GM12878 (cell line): ENCODE measurements around the gene JAG1. TPM values are rescaled to one million over a fixed set of nuclear protein-coding genes. Genes with fewer than 3 reads are reported as not detected.
A peak's percentile ranks its signal among the peaks of the same experiment; 100 is the strongest.

Experiments
- ATAC-seq: fragments of 200-7000 bp; cut with Tn5 transposase; 3 replicates; pipeline ENCODE4 v1.9.1; 2020; ENCODE audit warnings: mild to moderate bottlenecking, moderate library complexity
- BruUV-seq: library from RNA; stranded (reverse); fragments of 400-500 nt; replicated peaks from 2 replicates; lab custom pipeline; 2021; lab: Mats Ljungman, UMichigan
- CTCF ChIA-PET: fragments of 300-600 bp; sonication (Branson Sonifier 250); formaldehyde crosslinking; extraction: SDS; loops from one replicate; lab custom pipeline; 2021; ENCODE audit warnings: inconsistent platforms; lab: Yijun Ruan, JAX
- POLR2A ChIA-PET: fragments of 350-600 bp; formaldehyde crosslinking; extraction: SDS; loops from one replicate; lab custom pipeline; 2021; ENCODE audit warnings: inconsistent platforms; lab: Charles Lee
- RAD21 ChIA-PET: fragments of 300-600 bp; sonication (Branson Sonifier 250); formaldehyde crosslinking; loops from one replicate; lab custom pipeline; 2023; ENCODE audit warnings: antibody characterized with exemption; ENCODE audit not compliant: unreplicated experiment; lab: Charles Lee
- SMC1A ChIA-PET: fragments of 300-600 bp; sonication (Branson Sonifier 250); formaldehyde crosslinking; loops from one replicate; lab custom pipeline; 2023; ENCODE audit not compliant: unreplicated experiment, uncharacterized antibody; lab: Charles Lee
- DNase-seq: peaks from one replicate; pipeline ENCODE4 v3.0.0-alpha.2; 2011; ENCODE audit warnings: low read depth, low spot score
- FAIRE-seq: peaks from 3 replicates; lab custom pipeline; 2011; peaks lifted over from hg19 to GRCh38; lab: Jason Lieb, UNC
- H2AFZ ChIP-seq: 2 replicates; pipeline ENCODE4 v1.6.0; 2011; ENCODE audit warnings: low read depth, low read length, control low read depth; ENCODE audit not compliant: control insufficient read depth
- H3K27ac ChIP-seq: 2 replicates; pipeline ENCODE4 v1.5.1; 2011; ENCODE audit warnings: control low read depth; ENCODE audit not compliant: control insufficient read depth, insufficient read depth
- H3K27me3 ChIP-seq, 2 experiments: replicated peaks in 1 of 2; 2 replicates each; pipeline versions ENCODE4 v1.6.0 to v1.6.1; 2011; ENCODE audit warnings: low read length in 1 of 2; ENCODE audit not compliant: control insufficient read depth in 2 of 2, insufficient read depth in 2 of 2
- H3K36me3 ChIP-seq, 2 experiments: 2 replicates each; pipeline ENCODE4 v1.5.1; 2011; ENCODE audit warnings: low read length in 1 of 2; ENCODE audit not compliant: control insufficient read depth in 2 of 2, insufficient read depth in 2 of 2
- H3K4me1 ChIP-seq: 2 replicates; pipeline ENCODE4 v1.6.1; 2011; ENCODE audit warnings: mild to moderate bottlenecking, low read length, moderate library complexity, mixed read lengths; ENCODE audit not compliant: control insufficient read depth, insufficient read depth
- H3K4me2 ChIP-seq: 2 replicates; pipeline ENCODE4 v1.6.0; 2011; ENCODE audit warnings: control low read depth; ENCODE audit not compliant: control insufficient read depth, insufficient read depth
- H3K4me3 ChIP-seq: fragments of 200-600 bp; sonication (generic); 2 replicates; pipeline ENCODE4 v1.5.1; 2016
- H3K79me2 ChIP-seq: 2 replicates; pipeline ENCODE4 v1.6.0; 2011; ENCODE audit warnings: low read length; ENCODE audit not compliant: control insufficient read depth, insufficient read depth
- H3K9ac ChIP-seq: 2 replicates; pipeline ENCODE4 v1.8.0; 2011; ENCODE audit warnings: low read length, control low read depth, mixed read lengths; ENCODE audit not compliant: control insufficient read depth, insufficient read depth
- H3K9me3 ChIP-seq: replicated peaks from 3 replicates; pipeline ENCODE4 v1.5.1; 2011; ENCODE audit warnings: mild to moderate bottlenecking, low read length; ENCODE audit not compliant: control insufficient read depth, insufficient read depth
- H4K20me1 ChIP-seq: 2 replicates; pipeline ENCODE4 v1.6.0; 2011; ENCODE audit not compliant: control insufficient read depth, insufficient read depth
- BCL11A ChIP-seq: IDR thresholded peaks from 2 replicates; pipeline ENCODE4 v1.6.1; 2011; ENCODE audit warnings: low read depth, low read length
- ETV6 ChIP-seq, 2 experiments: fragments of 450-650 bp in 1 of 2; IDR thresholded peaks in 1 of 2; conservative IDR thresholded peaks in 1 of 2; 2 replicates each; pipeline ENCODE4 v1.6.1; 2014; ENCODE audit warnings: antibody characterized with exemption in 1 of 2, borderline replicate concordance in 1 of 2, low read depth in 1 of 2, mild to moderate bottlenecking in 1 of 2, moderate library complexity in 1 of 2
- IKZF2 ChIP-seq, 2 experiments: fragments of 450-650 bp; IDR thresholded peaks; 2 replicates each; pipeline ENCODE4 v1.6.1; 2017; ENCODE audit warnings: mild to moderate bottlenecking in 2 of 2, moderate library complexity in 2 of 2
- MEF2B ChIP-seq: fragments of 450-650 bp; IDR thresholded peaks from 2 replicates; pipeline ENCODE4 v1.6.1; 2018; ENCODE audit warnings: mild to moderate bottlenecking, moderate library complexity; ENCODE audit not compliant: partially characterized antibody, poor library complexity, severe bottlenecking
- MTA2 ChIP-seq: fragments of 450-650 bp; IDR thresholded peaks from 2 replicates; pipeline ENCODE4 v1.6.1; 2016; ENCODE audit warnings: low read depth, mild to moderate bottlenecking, moderate library complexity
- PAX5 ChIP-seq: IDR thresholded peaks from 2 replicates; pipeline ENCODE4 v1.6.1; 2011; ENCODE audit warnings: low read depth, low read length, borderline replicate concordance
- POLR2A ChIP-seq: IDR thresholded peaks from 2 replicates; pipeline ENCODE4 v1.6.1; 2011; ENCODE audit warnings: low read depth, mild to moderate bottlenecking, low read length
- POU2F2 ChIP-seq: IDR thresholded peaks from 3 replicates; pipeline ENCODE4 v1.6.1; 2011; ENCODE audit warnings: low read depth, mild to moderate bottlenecking, low read length, borderline replicate concordance
- RUNX3 ChIP-seq: IDR thresholded peaks from 2 replicates; pipeline ENCODE4 v1.6.1; 2012; ENCODE audit warnings: low read length, inconsistent platforms
- TCF12 ChIP-seq: IDR thresholded peaks from 2 replicates; pipeline ENCODE4 v1.6.1; 2011; ENCODE audit warnings: low read depth, mild to moderate bottlenecking, low read length
- WGBS: methylation state at CpG from one replicate; pipeline ENCODE4 v1.1.6; 2016; ENCODE audit warnings: low lambda C conversion rate; ENCODE audit not compliant: insufficient replicate concordance, insufficient coverage; ENCODE audit errors: missing lambda C conversion rate; 5-methylcytosine and 5-hydroxymethylcytosine counted together
- in situ Hi-C: fragments of 300-500 bp; cut with MboI; formaldehyde crosslinking; loops from 9 replicates; pipeline ENCODE4 v1.14.3; 2018; ENCODE audit warnings: mixed read lengths
- intact Hi-C: fragments of 100-400 bp; cut with micrococcal nuclease; formaldehyde crosslinking; loops from one replicate; pipeline ENCODE4 v1.14.2; 2022; ENCODE audit not compliant: unreplicated experiment
- polyA plus RNA-seq, 11 experiments: library from polyadenylated mRNA; depleted of rRNA in 4 of 11; unstranded in 6 of 11; stranded (reverse) in 5 of 11; fragments of >200 nt; fragmentation: Nextera tagmentation in 4 of 11; fragmentation: Illumina TruSeq in 1 of 11; extraction: Ambion mirVana in 4 of 11; extraction: Trizol in 1 of 11; gene quantifications; 1 replicate in 1 of 11; 2 replicates in 10 of 11; pipeline versions ENCODE4 v1.2.1 to v1.2.3, GENCODE V29; 2011 to 2016; ENCODE audit warnings: inconsistent platforms in 2 of 11, missing spikeins in 2 of 11, low read depth in 1 of 11
- total RNA-seq, 4 experiments: library from RNA; depleted of rRNA in 3 of 4; stranded (reverse); fragments of >200 nt in 3 of 4; fragmentation: Illumina TruSeq in 1 of 4; extraction: Trizol in 1 of 4; gene quantifications; 2 replicates each; pipeline versions ENCODE4 v1.2.1 to v1.2.3, GENCODE V29; 2013 to 2021
- TF ChIP-seq, protein P1 (sequence below): IDR thresholded peaks from 2 replicates; pipeline ENCODE4 v1.6.1; 2012; ENCODE audit warnings: low read depth, low read length, improper control_type of control experiment
- TF ChIP-seq, protein P2 (sequence below): fragments of 450-650 bp; IDR thresholded peaks from 2 replicates; pipeline ENCODE4 v1.6.1; 2016; ENCODE audit warnings: mild to moderate bottlenecking
- TF ChIP-seq, protein P3 (sequence below): IDR thresholded peaks from 2 replicates; pipeline ENCODE4 v1.6.1; 2012; ENCODE audit warnings: low read length, inconsistent platforms

The JAG1 gene
- total and polyA plus RNA-seq, 10 of the 15 experiments (the other 5 are each of a cell fraction or from before 2014, with no cell fraction given), result 0.66 to 6.9 (median 1.8) TPM

DNA sequence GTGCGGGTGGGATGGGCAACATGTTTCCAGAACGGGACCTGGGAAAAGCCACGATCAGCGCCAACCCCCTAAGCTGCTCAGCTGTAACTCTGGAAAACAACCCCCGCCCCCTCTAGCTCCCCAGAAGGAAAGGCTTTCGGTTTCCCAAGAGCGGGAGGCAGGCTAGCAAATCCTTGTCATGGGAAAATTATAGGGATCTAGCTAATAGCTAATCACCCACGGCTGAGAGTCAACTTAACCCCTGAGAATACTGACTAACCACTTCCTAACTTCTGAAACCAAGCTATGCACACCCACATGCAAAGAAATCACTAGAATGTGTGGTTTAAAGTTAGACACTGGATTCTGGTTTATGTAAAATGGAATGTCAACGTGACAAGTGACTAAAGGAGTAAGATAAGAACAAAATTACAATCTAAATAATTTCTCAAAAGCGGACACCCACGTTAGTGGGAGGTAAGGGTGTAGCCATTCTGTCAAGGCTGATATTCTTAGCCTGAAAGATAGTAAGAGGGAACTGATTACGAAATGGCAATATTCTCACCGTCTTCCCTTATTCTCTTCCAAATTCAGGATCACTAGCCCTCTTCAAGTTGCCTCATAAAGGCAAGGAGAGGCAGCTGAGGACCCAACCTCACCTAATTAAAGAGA, 20.1 kb downstream of the JAG1 start:
- intact Hi-C loops (no loop called here), in situ Hi-C loops (no loop called here)
- no peak overlapping the region; the same call in 1 of the 2 replicates for H3K4me3 ChIP-seq
- DNase-seq (peak; percentile 50), FAIRE-seq (no peak), ATAC-seq (peak; percentile 51)
- CTCF ChIA-PET, result no interaction called here
- H3K27ac ChIP-seq, result no peak overlapping the region
- WGBS, result 31% methylated on average over 11 of the region's 13 CpGs
- peaks cover 2 to 6% of the 10 kb centered on the region in 2 experiments; a peak in 3 of 4 replicates for H3K36me3 ChIP-seq
- no peaks in the 10 kb centered on the region for H3K9me3 ChIP-seq
- POLR2A ChIA-PET, result no interaction called here
- no peak overlapping the region for H2AFZ ChIP-seq
- BruUV-seq, result no TSS peak
- SMC1A ChIA-PET, result interaction anchor here (0.7 to 1.9 kb wide), 4 partner anchors 9 to 505 kb away, joined by 3 to 4 read pairs (median 4); no protein-coding TSS in a partner anchor
- RAD21 ChIA-PET, result interaction anchor here (0.9 kb wide), 2 partner anchors 17 to 140 kb away, joined by 3 to 4 read pairs; no protein-coding TSS in a partner anchor
- H3K4me1 ChIP-seq, result peaks cover 14% of the 10 kb centered on the region
- H3K79me2 ChIP-seq, result no peaks in the 10 kb centered on the region
- 0 out of 2 replicates have a peak, but pooled peaks have one; percentile 25 for TF ChIP-seq TCF12
- 0 out of 2 replicates have a peak, but pooled peaks have one; percentile 16 for TF ChIP-seq MTA2
- TF ChIP-seq POLR2A, result no peak
- TF ChIP-seq, protein P1, sequence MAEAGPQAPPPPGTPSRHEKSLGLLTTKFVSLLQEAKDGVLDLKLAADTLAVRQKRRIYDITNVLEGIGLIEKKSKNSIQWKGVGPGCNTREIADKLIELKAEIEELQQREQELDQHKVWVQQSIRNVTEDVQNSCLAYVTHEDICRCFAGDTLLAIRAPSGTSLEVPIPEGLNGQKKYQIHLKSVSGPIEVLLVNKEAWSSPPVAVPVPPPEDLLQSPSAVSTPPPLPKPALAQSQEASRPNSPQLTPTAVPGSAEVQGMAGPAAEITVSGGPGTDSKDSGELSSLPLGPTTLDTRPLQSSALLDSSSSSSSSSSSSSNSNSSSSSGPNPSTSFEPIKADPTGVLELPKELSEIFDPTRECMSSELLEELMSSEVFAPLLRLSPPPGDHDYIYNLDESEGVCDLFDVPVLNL, result no peak
- peak; percentile 51 to 58 for TF ChIP-seq IKZF2 (IDR thresholded peaks at IDR 0.05)
- 0 out of 4 replicates have a peak, but pooled peaks of 1 of the 2 experiments have one; percentile 15 for TF ChIP-seq ETV6 (conservative IDR thresholded peaks at IDR 0.05 in 1 of 2, IDR thresholded peaks at IDR 0.05 in 1 of 2; ENCODE audit: borderline replicate concordance in 1 of 2, low read depth in 1 of 2)
- TF ChIP-seq BCL11A, result peak; percentile 60; the same call in 1 of the 2 replicates
- peak; percentile 76; the same call in 1 of the 3 replicates for TF ChIP-seq POU2F2
- TF ChIP-seq, protein P2, sequence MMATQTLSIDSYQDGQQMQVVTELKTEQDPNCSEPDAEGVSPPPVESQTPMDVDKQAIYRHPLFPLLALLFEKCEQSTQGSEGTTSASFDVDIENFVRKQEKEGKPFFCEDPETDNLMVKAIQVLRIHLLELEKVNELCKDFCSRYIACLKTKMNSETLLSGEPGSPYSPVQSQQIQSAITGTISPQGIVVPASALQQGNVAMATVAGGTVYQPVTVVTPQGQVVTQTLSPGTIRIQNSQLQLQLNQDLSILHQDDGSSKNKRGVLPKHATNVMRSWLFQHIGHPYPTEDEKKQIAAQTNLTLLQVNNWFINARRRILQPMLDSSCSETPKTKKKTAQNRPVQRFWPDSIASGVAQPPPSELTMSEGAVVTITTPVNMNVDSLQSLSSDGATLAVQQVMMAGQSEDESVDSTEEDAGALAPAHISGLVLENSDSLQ, result no peak; the same call in 1 of the 2 replicates
- TF ChIP-seq, protein P3, sequence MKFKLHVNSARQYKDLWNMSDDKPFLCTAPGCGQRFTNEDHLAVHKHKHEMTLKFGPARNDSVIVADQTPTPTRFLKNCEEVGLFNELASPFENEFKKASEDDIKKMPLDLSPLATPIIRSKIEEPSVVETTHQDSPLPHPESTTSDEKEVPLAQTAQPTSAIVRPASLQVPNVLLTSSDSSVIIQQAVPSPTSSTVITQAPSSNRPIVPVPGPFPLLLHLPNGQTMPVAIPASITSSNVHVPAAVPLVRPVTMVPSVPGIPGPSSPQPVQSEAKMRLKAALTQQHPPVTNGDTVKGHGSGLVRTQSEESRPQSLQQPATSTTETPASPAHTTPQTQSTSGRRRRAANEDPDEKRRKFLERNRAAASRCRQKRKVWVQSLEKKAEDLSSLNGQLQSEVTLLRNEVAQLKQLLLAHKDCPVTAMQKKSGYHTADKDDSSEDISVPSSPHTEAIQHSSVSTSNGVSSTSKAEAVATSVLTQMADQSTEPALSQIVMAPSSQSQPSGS, result peak; percentile 29; the same call in 1 of the 2 replicates
- TF ChIP-seq PAX5, result peak; percentile 14; the same call in 1 of the 2 replicates
- peak; percentile 27 for TF ChIP-seq MEF2B
- peak; percentile 80 for TF ChIP-seq RUNX3
- no peaks in the 10 kb centered on the region for H4K20me1 ChIP-seq
- H3K27me3 ChIP-seq, result no peaks in the 10 kb centered on the region
- peak overlapping the region; percentile 47 for H3K4me2 ChIP-seq
- H3K9ac ChIP-seq, result no peak overlapping the region
